ENCODE results near the gene MPDU1.

- no peak for TF ChIP-seq EZH2 (IDR thresholded peaks at IDR 0.05; ENCODE audit: borderline replicate concordance)
- TF ChIP-seq CTCF (IDR thresholded peaks at IDR 0.05; ENCODE audit: poor library complexity): peak; percentile 53
- no peak for TF ChIP-seq EZH2phosphoT487 (IDR thresholded peaks at IDR 0.05; ENCODE audit: low read depth, severe bottlenecking, unreplicated experiment)
Observed at GRCh38 chr17:7560172-7561027, 23.3 kb upstream of the MPDU1 start.

Measured in hepatocyte (in vitro differentiated cells).